ENCODE data around the gene RBMX.
"Not testable (repeated sequence)": the region's sequence is repeated elsewhere in the genome, so short reads cannot be mapped to it uniquely, and the experiment has no call there.

Gene RBMX

DNA sequence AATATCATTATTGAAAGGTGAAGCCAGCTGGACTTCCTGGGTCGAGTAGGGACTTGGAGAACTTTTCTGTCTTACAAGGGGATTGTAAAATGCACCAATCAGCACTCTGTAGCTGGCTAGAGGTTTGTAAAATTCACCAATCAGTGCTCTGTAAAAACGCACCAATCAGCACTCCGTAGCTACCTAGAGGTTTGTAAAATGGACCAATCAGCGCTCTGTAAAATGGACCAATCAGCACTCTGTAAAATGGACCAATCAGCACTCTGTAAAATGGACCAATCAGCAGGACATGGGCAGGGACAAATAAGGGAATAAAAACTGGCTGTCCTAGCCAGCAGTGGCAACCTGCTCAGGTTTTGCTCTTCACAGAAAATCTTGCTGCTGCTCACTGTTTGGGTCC, 23.5 kb upstream of the RBMX start:
- H3K36me3 ChIP-seq (ENCODE audit: control insufficient read depth, insufficient read depth, low read length); H3K4me1 ChIP-seq (ENCODE audit: control insufficient read depth, insufficient read depth, low read length); H3K9me3 ChIP-seq (ENCODE audit: control insufficient read depth, insufficient read depth, low read length); H3K9ac ChIP-seq (ENCODE audit: low read depth, low read length); H3K4me3 ChIP-seq (ENCODE audit: low read depth, low read length); H3K27me3 ChIP-seq (ENCODE audit: control insufficient read depth, insufficient read depth, low read length): not testable (repeated sequence)

- not testable (repeated sequence) for H3K9ac ChIP-seq (ENCODE audit: low read depth, low read length); H3K36me3 ChIP-seq (ENCODE audit: control insufficient read depth, insufficient read depth, low read length); H3K27me3 ChIP-seq (ENCODE audit: control insufficient read depth, insufficient read depth, low read length); H3K4me3 ChIP-seq (ENCODE audit: low read depth, low read length); H3K9me3 ChIP-seq (ENCODE audit: control insufficient read depth, insufficient read depth, low read length); H3K4me1 ChIP-seq (ENCODE audit: control insufficient read depth, insufficient read depth, low read length)
Observed at GRCh38 chrX:136900071-136900470, 19.5 kb upstream of the RBMX start.

DNA sequence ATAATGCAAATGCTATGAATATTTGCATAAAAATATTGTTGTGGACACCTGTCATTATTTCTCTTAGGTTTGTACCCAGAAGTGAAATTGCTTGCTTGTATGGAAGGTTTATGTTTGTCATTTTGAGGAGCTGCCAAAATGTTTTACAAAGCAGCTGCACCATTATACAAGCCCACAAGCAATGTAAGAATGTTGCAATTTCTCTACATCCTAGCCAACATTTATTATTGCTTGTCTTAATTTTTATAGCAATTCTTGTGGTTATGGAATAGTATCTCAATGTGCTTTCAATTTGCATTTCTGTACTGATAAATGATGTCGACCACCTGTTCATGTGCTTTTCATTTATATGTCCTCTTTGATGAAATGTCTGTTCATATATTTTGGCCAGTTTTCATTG, 18.7 kb upstream of the RBMX start:
- H3K36me3 ChIP-seq (ENCODE audit: control insufficient read depth, insufficient read depth, low read length): no peaks in the 10 kb centered on the region
- H3K27me3 ChIP-seq (ENCODE audit: control insufficient read depth, insufficient read depth, low read length): no peaks in the 10 kb centered on the region
- H3K9me3 ChIP-seq (ENCODE audit: control insufficient read depth, insufficient read depth, low read length): no peaks in the 10 kb centered on the region
- no peaks in the 10 kb centered on the region for H3K4me1 ChIP-seq (ENCODE audit: control insufficient read depth, insufficient read depth, low read length)
- no peak overlapping the region for H3K9ac ChIP-seq (ENCODE audit: low read depth, low read length)
- no peak overlapping the region for H3K4me3 ChIP-seq (ENCODE audit: low read depth, low read length)

- not testable (repeated sequence) for H3K36me3 ChIP-seq (ENCODE audit: control insufficient read depth, insufficient read depth, low read length); H3K4me3 ChIP-seq (ENCODE audit: low read depth, low read length); H3K4me1 ChIP-seq (ENCODE audit: control insufficient read depth, insufficient read depth, low read length); H3K9me3 ChIP-seq (ENCODE audit: control insufficient read depth, insufficient read depth, low read length); H3K27me3 ChIP-seq (ENCODE audit: control insufficient read depth, insufficient read depth, low read length); H3K9ac ChIP-seq (ENCODE audit: low read depth, low read length)
Observed at GRCh38 chrX:136898752-136899151, 18.2 kb upstream of the RBMX start.

DNA sequence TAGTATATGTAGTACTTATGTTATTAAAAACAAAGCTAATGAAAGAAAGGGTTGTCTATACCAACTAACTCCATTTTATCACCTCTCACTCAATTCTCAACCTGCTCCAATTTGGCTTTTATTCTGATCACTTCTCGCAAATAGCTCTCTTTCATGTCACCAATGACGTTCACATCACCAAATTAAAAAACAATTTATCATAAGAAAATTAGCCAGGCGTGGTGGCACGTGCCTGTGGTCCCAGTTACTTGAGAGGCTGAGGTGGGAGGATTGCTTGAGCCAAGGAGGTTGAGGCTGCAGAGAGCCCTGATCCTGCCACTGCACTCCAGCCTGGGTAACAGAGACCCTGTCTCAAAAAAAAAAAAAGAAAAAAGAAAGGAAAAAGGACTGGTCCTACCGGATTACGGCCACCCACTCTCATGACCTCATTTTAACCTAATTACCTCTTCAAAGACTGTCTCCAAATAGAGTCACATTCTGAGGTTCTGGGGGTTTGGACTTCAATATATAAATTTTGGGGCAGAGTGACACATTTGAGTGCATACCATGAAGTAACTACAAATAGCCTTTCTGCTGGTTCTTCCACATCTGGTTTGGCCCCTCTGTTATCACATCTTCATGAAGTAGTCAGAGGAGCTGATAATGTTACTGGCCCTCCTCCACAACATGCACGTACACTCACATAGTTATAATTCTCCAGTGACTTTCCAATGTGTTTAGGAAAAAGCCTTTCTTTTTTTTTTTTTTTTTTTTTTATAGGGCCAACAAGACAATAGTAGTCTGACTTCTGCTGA, 15.8 kb upstream of the RBMX start:
- no peaks in the 10 kb centered on the region for H3K36me3 ChIP-seq (ENCODE audit: control insufficient read depth, insufficient read depth, low read length)
- H3K9me3 ChIP-seq (ENCODE audit: control insufficient read depth, insufficient read depth, low read length): no peaks in the 10 kb centered on the region
- H3K4me3 ChIP-seq (ENCODE audit: low read depth, low read length): no peak overlapping the region
- no peak overlapping the region for H3K9ac ChIP-seq (ENCODE audit: low read depth, low read length)
- H3K27me3 ChIP-seq (ENCODE audit: control insufficient read depth, insufficient read depth, low read length): no peaks in the 10 kb centered on the region
- H3K4me1 ChIP-seq (ENCODE audit: control insufficient read depth, insufficient read depth, low read length): no peaks in the 10 kb centered on the region

- Histone ChIP-seq H3K4me1 (ENCODE audit: control insufficient read depth, insufficient read depth, low read length) (no peaks in the 10 kb centered on the region), H3K4me3 (ENCODE audit: low read depth, low read length) (no peak overlapping the region), H3K9me3 (ENCODE audit: control insufficient read depth, insufficient read depth, low read length) (no peaks in the 10 kb centered on the region), H3K27me3 (ENCODE audit: control insufficient read depth, insufficient read depth, low read length) (no peaks in the 10 kb centered on the region), H3K9ac (ENCODE audit: low read depth, low read length) (no peak overlapping the region), H3K36me3 (ENCODE audit: control insufficient read depth, insufficient read depth, low read length) (no peaks in the 10 kb centered on the region)
Observed at GRCh38 chrX:136892412-136892811, 11.9 kb upstream of the RBMX start.

- not testable (repeated sequence) for H3K36me3 ChIP-seq (ENCODE audit: control insufficient read depth, insufficient read depth, low read length); H3K9ac ChIP-seq (ENCODE audit: low read depth, low read length); H3K9me3 ChIP-seq (ENCODE audit: control insufficient read depth, insufficient read depth, low read length); H3K4me1 ChIP-seq (ENCODE audit: control insufficient read depth, insufficient read depth, low read length); H3K27me3 ChIP-seq (ENCODE audit: control insufficient read depth, insufficient read depth, low read length); H3K4me3 ChIP-seq (ENCODE audit: low read depth, low read length)
Observed at GRCh38 chrX:136890596-136890995, 10.1 kb upstream of the RBMX start.

DNA sequence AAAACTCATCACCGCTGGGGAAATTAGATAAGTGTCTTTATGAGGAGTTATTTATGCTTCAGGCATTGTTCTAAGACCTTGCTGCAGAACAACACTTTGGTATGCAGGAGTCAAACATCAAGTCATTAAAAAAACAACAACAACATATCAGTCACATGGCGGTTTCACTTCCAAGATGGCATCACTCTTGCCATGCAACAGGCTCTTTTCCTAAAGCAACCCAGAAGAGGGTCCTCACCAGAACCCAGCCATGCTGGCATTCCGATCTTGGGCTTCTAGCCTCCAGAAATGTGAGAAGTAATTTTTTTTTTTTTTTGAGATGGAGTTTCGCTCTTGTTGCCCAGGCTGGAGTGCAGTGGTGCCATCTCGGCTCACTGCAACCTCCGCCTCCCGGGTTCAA, 8.7 kb upstream of the RBMX start:
- H3K27me3 ChIP-seq (ENCODE audit: control insufficient read depth, insufficient read depth, low read length): no peaks in the 10 kb centered on the region
- H3K4me3 ChIP-seq (ENCODE audit: low read depth, low read length): no peak overlapping the region
- H3K4me1 ChIP-seq (ENCODE audit: control insufficient read depth, insufficient read depth, low read length): no peaks in the 10 kb centered on the region
- H3K9me3 ChIP-seq (ENCODE audit: control insufficient read depth, insufficient read depth, low read length): no peaks in the 10 kb centered on the region
- no peak overlapping the region for H3K9ac ChIP-seq (ENCODE audit: low read depth, low read length)
- H3K36me3 ChIP-seq (ENCODE audit: control insufficient read depth, insufficient read depth, low read length): no peaks in the 10 kb centered on the region

DNA sequence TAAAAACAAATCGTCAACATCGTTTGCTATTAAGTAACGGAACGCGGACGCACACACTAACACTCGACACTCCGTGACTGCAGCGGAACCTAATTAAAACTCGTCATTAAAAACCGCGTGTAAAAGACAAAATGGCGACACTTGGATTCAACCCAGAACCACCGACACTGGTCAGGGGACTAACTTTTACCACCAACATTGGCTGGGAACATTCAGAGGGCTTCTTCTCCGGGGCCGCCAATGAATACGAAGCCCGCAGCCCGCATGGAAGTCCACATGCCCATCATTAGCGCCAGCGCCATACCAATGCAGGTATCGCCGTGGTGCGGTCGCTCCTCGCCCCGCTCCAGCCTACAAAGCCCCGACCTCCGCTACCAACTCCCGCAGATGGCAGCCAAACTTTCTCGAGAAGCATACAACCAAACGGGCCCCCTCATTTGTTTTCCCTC, 498 bp downstream of the RBMX start:
- H3K9ac ChIP-seq (ENCODE audit: low read depth, low read length): peak overlapping the region; percentile 98
- H3K9me3 ChIP-seq (ENCODE audit: control insufficient read depth, insufficient read depth, low read length): no peaks in the 10 kb centered on the region
- no peaks in the 10 kb centered on the region for H3K4me1 ChIP-seq (ENCODE audit: control insufficient read depth, insufficient read depth, low read length)
- H3K4me3 ChIP-seq (ENCODE audit: low read depth, low read length): peak overlapping the region; percentile 82
- no peaks in the 10 kb centered on the region for H3K27me3 ChIP-seq (ENCODE audit: control insufficient read depth, insufficient read depth, low read length)
- H3K36me3 ChIP-seq (ENCODE audit: control insufficient read depth, insufficient read depth, low read length): peaks cover 19% of the 10 kb centered on the region

DNA sequence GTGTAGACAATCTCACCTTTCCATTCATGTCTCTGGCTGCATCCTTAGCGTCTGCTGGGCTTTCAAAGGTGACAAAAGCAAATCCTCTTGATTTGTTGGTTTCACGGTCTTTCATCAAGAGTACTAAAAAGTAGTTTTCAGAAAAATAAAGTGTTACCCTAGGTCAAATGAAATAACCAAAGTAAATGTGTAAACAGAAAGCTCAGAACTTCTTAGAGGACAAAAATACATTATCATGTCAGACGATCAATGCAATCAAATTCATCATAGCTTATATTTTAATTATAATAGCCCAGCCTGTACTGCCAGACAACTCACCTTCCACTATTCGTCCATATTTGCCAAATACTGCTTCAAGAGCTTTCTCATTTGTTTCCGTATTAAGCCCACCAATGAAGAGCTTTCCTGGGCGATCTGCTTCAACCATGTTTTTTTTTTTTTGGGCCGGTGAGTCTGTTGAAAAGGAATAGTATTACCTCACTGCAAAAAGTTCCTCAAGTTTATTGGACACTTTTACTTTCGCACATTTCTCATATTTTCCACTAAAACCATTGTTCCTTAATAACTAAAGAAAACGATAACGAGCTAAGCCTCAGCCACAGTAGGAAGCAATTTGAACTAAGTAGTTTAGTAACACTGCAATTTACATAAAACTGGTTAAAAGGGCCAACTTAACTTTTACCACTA, 1.4 kb downstream of the RBMX start:
- Histone ChIP-seq H3K4me3 (ENCODE audit: low read depth, low read length) (peak overlapping the region; percentile 82), H3K4me1 (ENCODE audit: control insufficient read depth, insufficient read depth, low read length) (no peaks in the 10 kb centered on the region), H3K9me3 (ENCODE audit: control insufficient read depth, insufficient read depth, low read length) (no peaks in the 10 kb centered on the region), H3K27me3 (ENCODE audit: control insufficient read depth, insufficient read depth, low read length) (no peaks in the 10 kb centered on the region), H3K36me3 (ENCODE audit: control insufficient read depth, insufficient read depth, low read length) (peaks cover 19% of the 10 kb centered on the region), H3K9ac (ENCODE audit: low read depth, low read length) (peak overlapping the region; percentile 98)

DNA sequence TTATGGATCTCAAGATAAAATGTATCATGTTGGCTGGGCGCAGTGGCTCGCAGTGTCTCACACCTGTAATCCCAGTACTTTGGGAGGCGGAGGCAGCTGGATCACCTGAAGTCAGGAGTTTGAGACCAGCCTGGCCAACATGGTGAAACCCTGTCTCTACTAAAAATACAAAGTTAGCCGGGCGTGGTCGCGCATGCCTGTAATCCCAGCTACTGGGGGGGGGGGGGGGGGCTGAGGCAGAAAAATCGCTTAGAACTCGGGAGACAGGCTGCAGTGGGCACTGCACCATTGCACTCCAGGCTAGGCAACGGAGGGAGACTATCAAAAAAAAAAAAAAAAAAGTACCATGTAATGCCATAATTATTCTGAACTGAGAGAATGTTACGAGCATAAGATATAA, 2.1 kb downstream of the RBMX start:
- Histone ChIP-seq H3K9ac (ENCODE audit: low read depth, low read length) (no peak overlapping the region), H3K36me3 (ENCODE audit: control insufficient read depth, insufficient read depth, low read length) (peaks cover 19% of the 10 kb centered on the region)

DNA sequence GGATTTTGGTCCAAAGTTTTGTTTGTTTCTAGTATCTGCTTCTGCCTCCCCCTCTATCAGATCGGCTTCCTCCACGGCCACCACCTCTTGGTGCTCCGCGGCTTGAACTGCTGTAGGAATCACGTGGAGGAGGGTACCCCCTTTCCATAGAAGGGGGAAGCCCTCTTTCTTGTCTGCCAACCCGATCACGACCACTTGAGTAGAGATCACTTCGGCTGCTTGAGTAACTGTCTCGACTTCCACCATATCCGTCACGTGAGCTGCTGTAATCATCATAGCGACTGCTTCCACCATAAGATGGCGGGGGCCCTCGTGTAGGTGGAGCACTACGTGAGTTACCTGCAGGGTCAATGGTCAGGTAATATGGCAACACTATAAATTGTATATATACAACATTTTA, 6.4 kb downstream of the RBMX start:
- H3K9ac ChIP-seq (ENCODE audit: low read depth, low read length): not testable (repeated sequence)

More for the DNA sequence above, 2.1 kb downstream of the RBMX start:
- peak overlapping the region; percentile 82 for H3K4me3 ChIP-seq (ENCODE audit: low read depth, low read length)
- H3K4me1 ChIP-seq (ENCODE audit: control insufficient read depth, insufficient read depth, low read length): no peaks in the 10 kb centered on the region
- H3K27me3 ChIP-seq (ENCODE audit: control insufficient read depth, insufficient read depth, low read length): no peaks in the 10 kb centered on the region
- no peaks in the 10 kb centered on the region for H3K9me3 ChIP-seq (ENCODE audit: control insufficient read depth, insufficient read depth, low read length)

More for the DNA sequence above, 6.4 kb downstream of the RBMX start:
- H3K4me1 ChIP-seq (ENCODE audit: control insufficient read depth, insufficient read depth, low read length); H3K9me3 ChIP-seq (ENCODE audit: control insufficient read depth, insufficient read depth, low read length); H3K4me3 ChIP-seq (ENCODE audit: low read depth, low read length); H3K27me3 ChIP-seq (ENCODE audit: control insufficient read depth, insufficient read depth, low read length): not testable (repeated sequence)
- peaks cover 23% of the 10 kb centered on the region for H3K36me3 ChIP-seq (ENCODE audit: control insufficient read depth, insufficient read depth, low read length)
